ENCODE results near the gene EPC2. TPM values are rescaled to one million over a fixed set of nuclear protein-coding genes. Genes with fewer than 3 reads are reported as not detected.

Gene EPC2
- total and polyA plus RNA-seq, 2 of the 8 experiments (the other 6 are each of a cell fraction or from before 2014, with no cell fraction given) = 16.1 to 25.7 TPM

DNA sequence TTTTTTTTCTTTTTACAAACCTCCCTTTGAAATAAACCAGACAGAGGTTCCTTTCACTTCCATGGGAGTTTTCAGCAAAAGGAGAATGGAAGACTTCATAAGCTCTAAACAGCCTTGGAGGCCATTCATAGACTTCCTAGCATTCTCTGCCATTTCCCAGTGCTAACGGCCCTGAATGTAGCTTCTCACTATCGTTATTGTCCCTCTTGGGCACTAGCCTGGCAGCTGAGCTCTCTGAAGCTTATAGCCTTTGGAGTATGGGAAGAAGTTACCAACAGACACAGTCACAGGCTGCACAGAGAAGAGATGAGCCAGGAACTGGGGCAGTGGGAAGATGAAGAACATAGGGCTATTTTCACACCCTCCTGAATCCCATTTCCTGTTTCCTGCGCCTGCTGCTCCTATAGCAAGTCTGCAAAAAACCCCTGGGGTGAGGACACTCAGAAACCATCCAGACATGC, 29.1 kb upstream of the EPC2 start (continued):
- TF ChIP-seq, protein P1, sequence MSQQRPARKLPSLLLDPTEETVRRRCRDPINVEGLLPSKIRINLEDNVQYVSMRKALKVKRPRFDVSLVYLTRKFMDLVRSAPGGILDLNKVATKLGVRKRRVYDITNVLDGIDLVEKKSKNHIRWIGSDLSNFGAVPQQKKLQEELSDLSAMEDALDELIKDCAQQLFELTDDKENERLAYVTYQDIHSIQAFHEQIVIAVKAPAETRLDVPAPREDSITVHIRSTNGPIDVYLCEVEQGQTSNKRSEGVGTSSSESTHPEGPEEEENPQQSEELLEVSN (IDR thresholded peaks at IDR 0.05) = no peak
- TF ChIP-seq SIX5 (IDR thresholded peaks at IDR 0.05; ENCODE audit: low read depth, low read length) (no peak), CREB1 (IDR thresholded peaks at IDR 0.05) (no peak), SP1 (IDR thresholded peaks at IDR 0.05; ENCODE audit: low read depth, low read length) (no peak), CTBP2 (IDR thresholded peaks at IDR 0.05; ENCODE audit: borderline replicate concordance, insufficient read depth, insufficient read length, low read length) (no peak), HDAC2 (IDR thresholded peaks at IDR 0.05; ENCODE audit: borderline replicate concordance in 1 of 2, low read depth in 2 of 2, low read length in 2 of 2) (no peak)
- TF ChIP-seq, protein P2, sequence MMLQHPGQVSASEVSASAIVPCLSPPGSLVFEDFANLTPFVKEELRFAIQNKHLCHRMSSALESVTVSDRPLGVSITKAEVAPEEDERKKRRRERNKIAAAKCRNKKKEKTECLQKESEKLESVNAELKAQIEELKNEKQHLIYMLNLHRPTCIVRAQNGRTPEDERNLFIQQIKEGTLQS (IDR thresholded peaks at IDR 0.05; ENCODE audit: insufficient read depth, low read depth, low read length) = no peak

Data from H1 (cell line).